A549 treated with dexamethasone at 1 μM for 4 hours (cell line): ENCODE data around the gene ITGA2. TPM values are rescaled to one million over a fixed set of nuclear protein-coding genes. Genes with fewer than 3 reads are reported as not detected.

Experiments used
- total RNA-seq: library from RNA; stranded (reverse); fragments of 200-300 nt; extraction: Qiagen RNA extraction; gene quantifications from 5 replicates; pipeline ENCODE4 v1.2.3, GENCODE V29; 2022

The ITGA2 gene
- 8.5 to 13.9 TPM (median 11.3 TPM) in 5 replicates for total RNA-seq

DNA sequence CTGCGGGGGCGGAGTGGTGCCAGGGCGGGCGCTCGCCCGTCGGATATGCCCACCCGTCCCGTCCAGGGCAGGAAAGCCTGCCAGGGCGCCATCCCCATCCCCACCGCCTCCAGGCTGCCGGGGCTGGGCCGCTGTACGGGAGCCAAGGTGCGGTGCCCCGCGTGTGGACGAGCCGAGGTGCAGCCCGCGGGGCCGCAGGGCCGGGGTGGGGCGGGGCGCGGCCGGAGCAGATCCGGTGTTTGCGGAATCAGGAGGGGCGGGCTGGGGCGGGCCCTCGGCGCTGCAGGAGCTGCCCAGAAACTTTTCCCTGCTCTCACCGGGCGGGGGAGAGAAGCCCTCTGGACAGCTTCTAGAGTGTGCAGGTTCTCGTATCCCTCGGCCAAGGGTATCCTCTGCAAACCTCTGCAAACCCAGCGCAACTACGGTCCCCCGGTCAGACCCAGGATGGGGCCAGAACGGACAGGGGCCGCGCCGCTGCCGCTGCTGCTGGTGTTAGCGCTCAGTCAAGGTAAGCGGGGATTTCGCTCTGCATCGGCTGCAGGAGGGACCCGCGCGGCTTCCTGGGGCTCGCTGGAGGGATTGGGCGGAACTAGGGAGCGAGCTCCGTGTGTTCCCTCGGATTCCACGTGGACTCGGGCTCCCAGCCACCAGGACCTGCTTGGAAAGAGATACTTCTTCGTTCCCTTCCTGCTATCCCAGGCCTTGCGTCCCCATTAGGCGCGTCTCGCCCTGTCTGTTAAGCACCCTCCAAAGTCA, at the start of gene ITGA2:
ITGA2 (plus strand) TSS at position 328 of the 756 bp plus-strand sequence; CDS start at position 445, 117 bp downstream.

GRCh38 chr5:53109443-53110127, 120.4 kb downstream of the ITGA2 start, which contains the start of gene MOCS2:
Gene MOCS2, minus strand, starts transcription at chr5:53109757. Its CDS starts 2,583 bp downstream, at chr5:53107174.

Other genes with a start within 250 kb of the ITGA2 start
- gene ITGA1, start 201.4 kb upstream of the ITGA2 start, total RNA-seq: 0.82 to 1.5 TPM (median 1.1 TPM) in 5 replicates
- 14.9 to 17.7 TPM (median 17.1 TPM) in 5 replicates for gene PELO, start 201.4 kb upstream of the ITGA2 start, total RNA-seq
- 30.1 to 33.8 TPM (median 31.7 TPM) in 5 replicates for gene MOCS2, start 120.4 kb downstream of the ITGA2 start, total RNA-seq